CD4-positive, alpha-beta T cell treated with Interleukin-6 at 100 ng/mL for 8 hours (primary cell): Measurements from ENCODE around the gene NUDT12.

Experiments used
- DNase-seq: peaks from one replicate; pipeline ENCODE4 v3.0.0-alpha.2; 2020; ENCODE audit warnings: mixed read lengths, low spot score

Gene NUDT12

DNA sequence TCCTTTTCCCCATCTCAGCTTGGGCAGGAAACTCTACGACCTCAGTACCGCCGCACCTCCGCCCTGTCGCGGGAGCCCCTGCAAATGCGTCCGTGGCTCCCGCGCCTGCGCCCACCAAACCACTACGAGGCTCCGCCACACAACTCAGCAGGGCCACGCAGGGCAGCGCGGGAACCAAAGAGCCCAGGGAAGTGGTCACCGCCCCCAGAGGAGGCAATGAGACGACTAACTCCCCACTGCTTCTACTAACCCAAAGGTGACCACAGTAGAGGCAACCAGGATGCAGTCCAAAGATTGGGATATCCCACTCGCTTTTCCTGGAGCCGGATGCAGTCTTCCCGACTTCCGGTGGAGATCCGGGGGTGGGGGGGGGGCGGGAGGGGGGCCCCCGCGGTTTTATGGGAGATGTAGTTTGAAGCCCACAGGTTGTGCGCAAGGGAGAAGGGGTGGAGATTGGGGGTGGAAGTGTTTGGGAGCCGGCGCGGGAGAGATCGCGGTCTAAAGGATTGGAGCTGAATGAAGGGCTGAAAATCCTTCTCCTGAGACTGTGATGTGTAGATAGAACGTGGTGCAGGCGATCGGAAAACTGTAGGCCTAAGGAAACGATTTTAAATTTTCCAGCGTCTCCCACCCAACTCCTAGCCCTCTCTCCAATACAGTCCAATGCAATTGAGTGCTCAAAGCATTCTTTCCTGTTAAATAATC is at the start of gene NUDT12:
Gene NUDT12, minus strand, starts transcription at position 337 of the 705 bp plus-strand sequence. CDS start 2,541 bp downstream, outside the sequence.
- peak; percentile 35 for DNase-seq

GRCh38 chr5:103607346-103607745 is 44.8 kb upstream of the NUDT12 start:
- DNase-seq, result no peak

DNA sequence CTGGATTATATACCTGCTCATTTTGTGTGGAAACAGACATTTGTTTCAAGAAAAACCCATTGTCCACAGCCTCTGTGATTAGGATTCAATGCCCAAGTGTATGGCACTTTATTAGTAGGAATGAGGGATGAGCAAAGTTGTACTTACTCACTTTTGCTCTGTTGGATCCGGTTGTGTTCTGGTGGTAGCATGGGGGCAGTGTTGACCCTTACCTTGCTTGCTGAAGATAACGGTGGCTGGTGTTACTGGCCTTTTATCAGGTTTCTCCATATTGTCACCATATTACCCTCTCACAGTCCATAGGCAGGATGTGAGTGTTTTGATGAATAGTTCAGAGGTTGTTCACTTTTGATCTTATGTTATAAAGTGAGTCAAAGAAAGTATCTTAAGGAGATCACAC is 42.7 kb upstream of the NUDT12 start:
- no peak for DNase-seq

DNA sequence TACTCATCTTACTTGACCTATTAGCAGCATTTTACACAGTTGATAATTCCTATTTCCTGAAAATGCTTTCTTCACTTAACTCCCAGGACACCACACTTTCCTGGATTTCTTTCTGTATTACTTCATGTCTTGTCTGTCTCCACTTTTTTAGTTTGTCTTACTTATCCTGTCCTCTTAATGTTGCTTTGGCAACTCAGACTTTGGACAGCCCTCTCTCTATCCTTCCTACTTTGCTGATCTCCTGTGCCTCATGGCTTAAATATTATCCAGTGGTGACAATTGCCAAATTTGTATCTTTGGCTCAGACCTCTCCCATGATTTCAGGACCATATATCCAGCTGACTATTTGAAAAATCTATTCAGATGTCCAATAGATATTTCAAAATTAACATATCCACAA is 39.8 kb upstream of the NUDT12 start:
- DNase-seq, result no peak

DNA sequence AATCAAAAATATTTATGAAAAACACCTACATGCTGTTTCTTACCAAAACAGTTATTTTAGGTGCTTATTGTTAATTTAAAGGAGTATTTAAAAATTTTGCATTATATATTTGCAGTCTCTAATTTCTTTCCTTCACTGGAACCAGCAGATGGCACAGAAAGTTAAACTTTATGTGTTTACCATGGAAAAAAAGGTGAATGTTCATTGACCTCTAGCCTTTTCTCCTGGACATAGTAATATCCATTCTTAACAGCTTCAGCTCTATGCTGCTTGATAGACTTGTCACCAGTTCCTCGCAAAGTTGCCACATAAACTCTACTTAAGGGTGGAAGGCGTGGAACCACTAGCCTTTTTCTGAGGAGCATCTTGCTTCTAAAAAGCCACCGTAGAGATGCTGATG is 38.7 kb upstream of the NUDT12 start:
- no peak for DNase-seq

DNA sequence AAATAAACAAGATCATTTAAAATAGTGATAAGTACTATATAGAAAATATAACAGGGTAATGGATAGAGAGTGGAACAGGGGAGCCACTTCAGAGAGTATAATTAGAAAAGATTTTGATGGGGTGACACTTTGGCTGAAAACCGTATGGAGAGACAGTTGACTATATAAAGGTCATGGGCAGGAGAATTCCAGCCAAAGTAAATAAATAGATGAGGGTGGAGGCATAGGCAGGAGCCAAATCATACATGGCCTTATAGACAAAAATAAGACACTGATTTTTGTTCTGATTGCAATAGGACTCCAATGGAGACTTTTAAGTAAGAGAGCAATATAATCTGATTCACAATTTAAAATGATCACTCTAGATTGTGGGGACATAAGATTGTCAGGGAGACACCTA is 37.5 kb upstream of the NUDT12 start:
- no peak for DNase-seq

DNA sequence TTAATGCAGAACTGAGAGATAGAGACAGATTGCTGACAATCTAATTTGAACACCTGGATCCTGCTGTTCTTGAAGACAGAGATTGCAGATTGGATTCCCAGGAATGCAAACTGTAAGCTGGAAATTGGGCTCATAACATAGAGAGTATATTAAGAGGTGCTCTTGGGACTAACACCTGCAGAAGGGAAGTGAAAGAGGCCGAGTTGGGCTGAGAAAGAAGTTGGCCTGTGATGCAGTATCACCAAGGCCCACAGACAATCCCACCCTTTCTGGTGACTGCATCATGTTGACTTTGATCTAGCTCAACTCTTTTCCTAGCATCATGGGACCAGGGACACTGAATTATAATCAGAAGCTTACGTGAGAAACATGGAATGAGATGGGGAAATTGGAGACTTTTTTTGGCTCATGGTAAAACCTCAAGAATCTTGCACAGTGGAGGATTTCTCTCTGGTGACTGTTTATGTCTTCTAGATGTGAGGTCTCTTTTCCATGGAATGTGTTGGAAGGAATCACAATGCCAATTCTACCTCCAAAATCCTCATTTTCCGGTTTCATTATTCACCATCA is 36.5 kb upstream of the NUDT12 start:
- DNase-seq, result no peak

- DNase-seq, result no peak
These were observed 27.6 kb upstream of the NUDT12 start for GRCh38 chr5:103590221-103590620.

GRCh38 chr5:103589776-103590175 is 27.2 kb upstream of the NUDT12 start:
- no peak for DNase-seq

DNA sequence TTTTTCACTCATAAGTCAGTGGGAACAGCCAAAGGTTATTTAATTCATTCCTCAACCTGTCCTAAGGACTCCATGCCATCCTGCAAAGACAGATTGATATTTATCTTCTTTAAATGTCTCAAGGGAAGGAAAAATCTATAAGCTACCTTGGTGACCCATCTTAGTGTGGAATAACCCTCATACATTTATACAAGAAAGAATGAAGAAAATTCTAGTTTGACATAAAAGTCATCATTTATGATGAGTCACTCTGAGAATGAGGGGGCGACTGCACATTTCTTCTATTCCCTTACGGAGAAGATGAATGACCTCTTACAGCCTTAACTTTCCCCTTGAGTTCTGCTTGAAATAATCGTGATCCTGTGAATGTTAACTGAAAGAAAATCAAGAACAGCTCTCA is 26.8 kb upstream of the NUDT12 start:
- no peak for DNase-seq

GRCh38 chr5:103587185-103587748 is 24.7 kb upstream of the NUDT12 start:
- no peak for DNase-seq

DNA sequence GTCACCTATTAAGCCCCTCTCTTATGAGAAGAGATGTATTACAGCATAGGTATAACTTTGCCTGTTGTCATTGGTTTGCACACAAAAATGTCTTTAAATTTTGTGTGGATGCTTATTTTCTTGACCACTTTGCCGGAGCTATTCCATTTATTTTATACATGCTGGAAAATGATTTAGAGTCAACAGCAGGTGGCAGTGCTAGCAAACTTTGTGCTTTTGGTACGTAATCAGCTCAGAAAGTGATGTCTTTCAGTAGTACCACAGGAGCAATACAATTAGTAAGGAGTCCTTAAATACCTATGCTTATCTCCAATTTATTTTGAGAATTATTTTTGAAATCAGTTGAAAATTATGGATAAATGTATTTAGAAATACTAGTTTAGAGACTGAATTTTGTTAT is 19.8 kb upstream of the NUDT12 start:
- DNase-seq, result no peak

DNA sequence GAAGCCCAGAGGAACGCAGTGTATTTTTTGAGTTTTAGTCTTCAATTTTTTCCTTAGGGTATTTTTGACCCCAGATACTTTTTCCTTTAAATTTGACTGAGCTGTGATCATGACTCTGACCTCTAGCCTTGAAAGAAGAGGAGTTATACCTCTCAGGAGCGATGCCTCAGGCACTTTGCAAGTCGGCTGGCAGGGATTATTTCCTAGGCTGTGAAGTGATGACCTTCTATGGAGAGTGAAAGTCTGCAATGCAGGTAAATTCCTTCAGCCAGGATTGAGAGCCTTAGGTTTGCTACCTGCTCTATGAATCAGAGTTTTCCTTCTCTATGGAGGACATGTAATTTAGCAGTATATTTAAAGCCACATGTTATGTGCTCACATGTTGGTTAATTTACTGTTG is 10.8 kb upstream of the NUDT12 start:
- no peak for DNase-seq

GRCh38 chr5:103572454-103572853 is 9.9 kb upstream of the NUDT12 start:
- DNase-seq, result no peak

DNA sequence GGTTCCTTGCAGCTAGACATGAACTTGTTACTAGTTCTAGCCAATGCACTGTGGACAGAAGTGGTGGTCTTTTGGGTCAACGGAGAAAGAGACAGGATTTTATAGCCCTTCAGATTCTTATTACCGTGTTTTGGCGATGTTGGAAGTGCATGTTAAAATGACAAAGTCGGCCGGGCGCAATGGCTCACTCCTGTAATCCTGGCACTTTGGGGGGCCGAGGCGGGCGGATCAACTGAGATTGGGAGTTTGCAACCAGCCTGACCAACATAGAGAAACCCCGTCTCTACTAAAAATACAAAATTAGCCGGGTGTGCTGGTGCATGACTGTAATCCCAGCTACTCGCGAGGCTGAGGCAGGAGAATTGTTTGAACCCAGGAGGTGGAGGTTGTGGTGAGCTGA is 9.1 kb upstream of the NUDT12 start:
- DNase-seq, result no peak

DNA sequence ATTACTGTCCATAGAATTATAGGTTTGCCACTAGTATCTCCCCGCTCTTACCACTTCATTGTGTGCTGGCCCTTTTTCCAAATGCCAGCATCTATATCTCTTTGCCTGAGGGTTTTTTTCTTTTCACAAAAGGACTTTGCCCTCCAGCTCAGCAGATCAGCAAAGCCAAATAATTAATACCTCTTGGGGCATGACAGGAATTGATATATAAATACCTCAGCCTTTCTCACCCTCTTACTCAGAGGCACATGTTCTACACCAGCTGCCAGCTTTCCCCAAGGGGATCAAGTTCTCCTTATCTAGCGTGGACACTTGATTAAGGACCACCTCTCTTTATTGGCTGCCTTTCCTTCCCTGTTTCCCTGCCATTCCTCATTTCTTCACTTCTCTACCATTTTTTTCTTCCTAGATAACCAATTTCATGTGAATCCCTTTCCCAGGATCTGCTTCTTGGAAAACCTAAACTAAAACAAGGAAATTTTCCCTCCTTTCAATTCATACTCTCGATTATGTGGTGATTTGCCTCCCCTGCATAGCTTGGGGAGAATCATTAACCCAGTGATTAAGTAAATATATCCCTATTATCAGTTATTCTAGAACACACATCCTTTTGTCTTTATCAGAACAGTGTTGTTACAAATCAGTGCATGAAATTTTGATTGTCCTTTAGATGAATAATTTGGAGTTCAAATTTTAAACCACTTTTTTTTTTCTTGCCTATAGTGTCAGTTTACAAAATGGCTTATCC is 6.9 kb upstream of the NUDT12 start:
- DNase-seq, result no peak

DNA sequence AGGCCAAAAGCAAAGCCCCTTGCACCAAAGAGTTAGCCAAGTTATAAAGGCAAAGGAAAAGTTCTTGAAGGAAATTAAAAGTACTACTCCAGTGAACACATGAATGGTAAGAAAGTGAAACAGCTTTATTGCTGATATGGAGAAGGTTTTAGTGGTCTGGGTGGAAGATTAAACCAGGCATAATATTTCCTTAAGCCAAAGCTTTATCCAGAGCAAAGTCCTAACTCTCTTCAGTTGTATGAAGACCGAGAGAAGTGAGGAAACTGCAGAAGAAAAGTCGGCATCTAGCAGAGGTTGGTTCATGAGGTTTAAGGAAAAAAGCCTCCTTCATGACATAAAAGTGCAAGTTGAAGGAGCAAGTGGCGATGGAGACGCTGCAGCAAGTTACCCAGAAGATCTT is 3.1 kb upstream of the NUDT12 start:
- no peak for DNase-seq

DNA sequence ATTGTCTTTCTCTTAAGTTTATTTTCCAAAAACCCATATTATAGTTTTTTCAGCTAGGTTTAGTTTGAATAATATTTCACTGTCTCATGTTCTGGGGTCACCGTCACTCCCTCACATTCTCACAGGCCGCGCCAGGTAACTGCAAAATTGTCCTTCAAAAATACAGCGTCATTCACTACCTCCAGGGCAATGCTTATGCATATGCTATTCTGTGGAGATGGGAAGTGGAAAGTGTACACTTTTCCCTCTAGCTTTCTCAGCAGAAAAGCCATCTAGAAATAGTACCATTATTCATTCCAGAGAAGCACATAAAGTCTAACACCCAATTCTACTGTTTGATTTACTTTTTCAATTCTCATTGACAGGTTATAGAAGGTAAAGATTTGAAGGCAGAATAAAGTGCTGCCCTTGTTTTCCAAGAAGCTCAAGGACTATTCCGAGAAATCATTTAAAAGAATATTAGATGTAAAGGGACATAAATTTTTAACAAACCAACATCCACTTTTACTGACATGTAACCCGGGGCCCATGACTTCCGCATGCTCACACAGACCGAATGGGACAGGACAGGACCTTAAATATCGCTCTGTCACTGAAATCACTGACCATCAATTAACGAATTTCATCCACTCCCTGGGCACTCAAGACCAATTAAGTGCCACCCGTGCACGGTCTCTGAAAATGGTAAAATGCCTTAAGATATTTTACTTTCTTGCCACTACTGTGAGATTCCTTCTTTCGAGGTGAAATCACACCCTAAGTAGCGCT is 720 bp downstream of the NUDT12 start:
- DNase-seq, result no peak

GRCh38 chr5:103560826-103561225 is 1.8 kb downstream of the NUDT12 start:
- no peak for DNase-seq

DNA sequence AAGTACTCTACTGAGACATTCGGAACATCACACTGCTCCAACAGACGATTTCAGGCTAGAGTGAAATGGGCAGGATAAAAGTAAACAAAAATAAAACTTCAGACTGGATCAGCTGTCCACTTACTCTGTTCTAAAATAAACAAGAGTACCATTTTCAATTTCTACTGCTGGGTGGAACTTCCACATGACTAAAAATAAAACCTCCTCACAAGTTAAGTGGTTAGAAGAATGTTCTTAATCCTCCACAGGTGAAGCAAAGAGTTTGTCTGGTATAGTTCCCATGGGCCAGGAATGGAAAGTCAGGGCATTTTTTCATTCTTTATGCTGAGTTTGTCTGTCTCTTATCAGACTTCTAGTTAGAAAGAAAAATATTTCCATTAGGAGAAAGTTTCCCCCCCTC is 15.7 kb downstream of the NUDT12 start:
- no peak for DNase-seq

DNA sequence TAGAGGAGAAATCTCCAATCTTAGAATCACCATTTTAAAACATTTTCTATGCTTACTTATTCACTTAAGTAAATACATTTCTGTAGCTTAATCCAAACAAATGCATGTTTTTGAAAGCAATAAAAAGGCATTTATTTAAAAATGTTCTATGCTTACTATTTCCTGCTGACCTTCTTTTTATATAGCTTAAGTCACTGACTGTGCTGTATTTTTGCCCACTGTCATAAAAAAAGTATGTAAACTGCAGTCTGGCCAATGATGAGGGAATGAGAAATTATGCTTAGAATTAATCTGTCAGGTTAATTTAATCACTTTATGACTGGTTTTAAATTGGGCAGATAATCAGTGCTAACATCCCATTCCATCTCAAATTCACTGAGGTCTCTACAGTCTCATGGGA is 20.1 kb downstream of the NUDT12 start:
- no peak for DNase-seq

- no peak for DNase-seq
These were observed 21.0 kb downstream of the NUDT12 start for GRCh38 chr5:103541569-103541968.
